Measurements from ENCODE around the gene CYB561D1.

The CYB561D1 gene

DNA sequence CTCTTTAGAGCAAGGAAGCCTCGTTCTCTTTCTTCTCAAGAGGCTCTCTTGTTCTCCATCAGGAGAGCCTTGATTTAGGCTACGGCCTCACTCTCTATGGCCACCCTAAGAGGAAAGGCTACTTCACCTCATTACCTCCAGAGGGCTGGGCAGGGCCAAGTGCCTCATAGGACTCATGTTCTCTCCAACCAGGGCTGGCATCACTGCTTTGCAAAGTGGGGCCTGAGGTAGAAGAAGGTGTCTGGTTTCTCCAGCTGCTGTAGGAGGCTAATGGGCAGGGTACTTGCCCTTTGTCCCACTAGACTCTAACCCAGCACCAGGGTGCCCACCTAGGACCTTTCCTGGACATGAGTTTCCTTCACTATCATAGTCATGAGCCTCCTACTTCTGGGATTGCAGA is 12.2 kb upstream of the CYB561D1 start:
- no peak for DNase-seq

DNA sequence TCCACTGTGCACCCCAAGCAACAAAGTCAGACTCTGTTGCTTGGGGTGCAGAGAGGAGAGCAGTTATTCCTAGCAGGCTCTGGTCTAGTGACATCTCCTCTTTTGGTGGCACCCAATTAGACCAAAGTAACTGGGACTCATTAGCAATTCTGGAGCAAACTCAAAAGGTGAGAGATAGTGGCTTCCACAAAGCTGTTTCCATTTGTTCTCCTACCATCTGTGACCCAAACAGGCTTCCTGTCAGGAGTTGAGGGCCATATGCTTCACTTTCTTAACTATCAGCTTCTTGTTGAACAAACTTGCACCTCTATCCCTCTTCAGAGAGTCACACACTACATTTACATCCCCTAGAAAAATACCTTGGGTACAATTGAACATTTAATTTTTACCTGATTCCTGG is 11.7 kb upstream of the CYB561D1 start:
- no peak for DNase-seq

DNA sequence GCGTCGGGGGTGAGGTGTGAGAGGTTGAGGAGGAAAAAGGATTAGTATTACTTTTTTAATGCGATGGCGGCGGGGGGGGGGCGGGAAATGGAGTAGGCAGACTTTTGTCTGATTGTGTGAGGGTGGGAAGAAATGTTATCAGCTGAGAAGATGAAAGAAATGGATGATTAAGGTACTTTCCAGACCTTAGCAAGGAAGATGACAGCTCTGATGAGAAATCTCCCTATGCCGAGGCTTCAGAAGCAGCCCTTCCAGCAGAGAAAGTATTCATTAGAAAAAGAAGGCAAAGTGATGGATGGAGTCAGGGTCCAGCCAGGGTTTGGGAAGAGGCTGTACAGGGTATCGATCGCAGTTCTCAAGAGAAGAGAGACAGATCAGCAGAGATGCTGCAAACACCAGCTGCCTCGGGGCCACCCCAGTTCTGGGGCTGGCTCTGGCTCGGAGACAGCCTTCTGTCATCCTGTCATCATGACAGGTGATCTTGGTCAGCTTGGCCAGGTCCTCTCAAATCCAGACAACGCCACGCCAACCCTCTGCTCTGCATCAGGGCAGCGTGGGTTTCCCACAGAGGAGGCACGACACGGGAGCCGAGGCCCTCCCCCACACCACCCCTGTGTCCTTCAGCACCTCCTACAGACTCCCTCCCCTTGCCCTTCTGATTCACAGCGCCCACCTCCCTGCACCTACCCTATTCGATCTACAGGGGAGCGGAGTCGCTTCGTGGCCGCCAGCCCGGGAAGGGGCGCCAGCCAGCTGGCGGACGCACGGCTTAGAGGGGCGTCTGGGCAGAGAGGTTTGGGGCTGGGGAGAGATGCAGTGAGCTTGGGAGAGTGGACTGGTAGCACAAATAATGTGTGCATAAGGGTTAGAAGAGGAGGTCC is 10.9 kb upstream of the CYB561D1 start:
- peak; percentile 42 to 52 for DNase-seq

DNA sequence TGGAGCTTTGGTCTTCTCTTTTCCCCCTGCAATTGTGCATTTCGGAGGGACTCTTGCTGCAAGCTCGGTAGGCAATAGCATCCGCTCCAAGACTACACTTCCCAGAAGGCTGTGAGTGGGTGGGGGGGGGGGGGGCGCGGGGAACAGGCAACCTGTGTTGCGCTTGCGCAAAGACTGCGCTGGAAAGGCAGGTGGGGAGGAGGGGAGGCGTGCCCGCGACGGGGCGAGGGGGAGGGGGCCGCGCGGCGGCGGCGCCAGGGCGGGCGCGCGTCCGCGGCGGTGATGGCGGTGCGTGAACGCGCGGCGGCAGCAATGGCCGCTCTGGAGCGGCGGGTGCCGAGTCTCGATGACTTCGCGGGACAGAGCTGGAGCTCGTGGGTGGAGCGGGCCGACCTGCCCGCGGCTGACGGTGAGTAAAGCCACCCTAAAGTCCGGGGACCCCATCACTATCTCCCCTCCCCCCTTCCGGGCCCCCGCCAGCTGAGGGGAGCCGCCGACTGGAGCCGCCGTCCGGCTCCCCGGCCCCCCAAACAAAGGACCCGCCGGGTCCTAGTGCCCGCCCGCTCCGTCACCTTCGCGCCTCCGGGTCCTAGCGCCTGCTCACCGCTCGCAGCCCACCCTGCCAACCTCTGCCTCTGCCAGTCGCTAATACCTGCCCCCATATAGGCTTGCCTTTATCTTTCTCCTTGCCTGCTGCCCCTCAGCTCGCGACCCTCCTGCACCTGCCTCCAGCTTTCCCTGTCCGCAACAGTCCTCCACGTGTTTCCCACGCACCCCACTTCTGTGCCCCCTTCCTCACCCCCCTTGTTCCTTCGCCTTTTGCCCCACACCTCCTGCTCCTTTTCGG is 10.0 kb upstream of the CYB561D1 start, which contains the start of gene ATXN7L2:
TSS of gene ATXN7L2 (plus strand) at position 234 of the 847 bp plus-strand sequence. CDS start at position 283, 49 bp downstream.
- peak; percentile 96 for DNase-seq

DNA sequence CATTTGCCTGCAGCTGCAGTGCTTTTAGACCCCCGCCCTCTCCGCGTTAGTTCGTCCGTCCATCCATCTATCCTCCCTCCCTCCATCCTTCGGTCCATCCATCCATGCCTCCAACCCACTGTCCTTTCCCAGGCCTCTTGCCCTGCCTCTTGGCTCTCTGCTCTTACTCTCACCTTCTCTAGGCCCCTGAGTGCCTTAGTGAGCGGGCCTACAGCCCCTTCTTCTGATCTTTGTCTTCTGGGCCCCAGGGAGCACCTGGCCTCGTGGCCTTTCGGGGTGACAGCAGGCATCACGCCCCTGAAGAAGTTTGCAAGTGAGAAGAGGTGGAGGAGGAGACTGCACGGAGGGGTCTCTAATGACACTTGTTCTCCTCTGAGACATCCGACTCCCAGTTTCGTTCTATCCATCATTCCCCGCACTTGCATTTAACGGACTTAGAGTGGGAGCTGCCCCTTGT is 9.3 kb upstream of the CYB561D1 start:
- DNase-seq: no peak

DNA sequence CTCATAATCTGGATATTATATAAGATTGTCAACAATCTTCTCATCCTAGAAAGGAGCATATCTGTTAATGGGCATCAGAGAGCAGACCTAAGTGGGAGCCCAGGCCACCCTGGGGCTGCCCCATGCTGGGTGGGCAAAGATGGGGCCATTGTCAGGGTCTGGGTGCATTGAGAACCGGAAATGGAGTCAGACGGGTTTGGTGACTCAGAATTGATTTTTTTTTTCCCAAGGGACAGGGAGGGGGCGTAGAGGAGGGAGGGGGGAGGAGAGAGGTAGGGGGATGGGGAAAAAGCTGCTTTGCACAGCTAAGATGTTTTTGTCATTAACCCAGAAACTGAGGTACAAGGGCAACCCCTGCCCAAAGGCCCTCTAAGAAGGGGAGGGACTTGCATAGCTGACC is 8.9 kb upstream of the CYB561D1 start:
- no peak for DNase-seq

DNA sequence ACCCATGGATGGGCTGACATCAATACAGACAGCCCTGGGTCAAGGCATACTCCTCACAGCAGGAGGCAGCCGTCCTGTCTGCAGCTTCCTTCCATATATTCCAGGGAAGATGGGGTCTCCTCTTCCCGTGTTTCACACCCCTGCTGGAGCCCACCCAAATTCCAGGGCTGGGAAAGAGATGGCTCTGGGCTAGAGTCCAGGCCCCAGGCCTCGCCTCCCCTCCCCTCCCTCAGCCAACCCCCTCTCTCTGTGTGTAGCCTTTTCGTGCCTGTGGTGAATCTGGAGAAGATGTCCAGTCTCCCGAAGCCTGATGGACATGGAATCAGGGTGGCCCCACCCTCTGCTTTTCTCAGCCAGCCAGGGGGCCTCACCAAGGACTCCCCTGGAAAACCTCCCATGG is 6.6 kb upstream of the CYB561D1 start:
- DNase-seq: no peak

DNA sequence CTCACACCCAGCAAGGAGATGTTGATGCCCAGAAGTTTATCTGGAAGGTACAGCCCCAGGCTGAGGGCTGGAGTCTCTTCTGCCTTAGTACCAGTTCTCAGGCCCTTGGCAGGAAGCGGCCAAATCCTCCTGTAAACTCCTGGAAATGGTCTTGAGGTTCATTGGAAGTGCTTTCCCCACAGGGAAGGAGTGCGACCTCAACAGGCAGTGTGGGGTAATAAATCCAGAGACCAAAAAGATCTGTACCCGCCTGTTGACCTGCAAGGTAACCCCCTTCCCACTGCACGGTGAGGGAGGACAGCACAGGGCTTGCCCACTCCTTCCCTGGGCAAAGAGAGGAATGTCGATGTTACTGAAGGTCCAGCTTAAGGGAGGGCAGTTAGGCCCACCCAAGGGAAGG is 5.7 kb upstream of the CYB561D1 start:
- no peak for DNase-seq

DNA sequence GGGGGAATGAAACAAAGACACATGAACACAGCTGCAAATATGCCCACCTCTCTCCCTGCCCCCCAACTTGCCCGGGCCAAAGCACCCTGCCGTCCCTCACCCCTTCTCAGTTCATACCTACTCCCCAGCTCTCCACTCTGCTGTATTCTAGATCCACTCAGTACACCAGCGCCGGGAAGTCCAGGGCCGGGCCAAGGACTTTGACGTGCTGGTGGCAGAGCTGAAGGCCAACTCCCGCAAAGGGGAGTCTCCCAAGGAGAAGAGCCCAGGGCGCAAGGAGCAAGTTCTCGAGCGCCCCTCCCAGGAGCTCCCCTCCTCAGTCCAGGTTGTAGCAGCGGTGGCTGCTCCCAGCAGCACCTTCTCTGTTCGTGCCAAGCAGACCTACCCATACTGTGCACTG is 5.2 kb upstream of the CYB561D1 start:
- DNase-seq: no peak

DNA sequence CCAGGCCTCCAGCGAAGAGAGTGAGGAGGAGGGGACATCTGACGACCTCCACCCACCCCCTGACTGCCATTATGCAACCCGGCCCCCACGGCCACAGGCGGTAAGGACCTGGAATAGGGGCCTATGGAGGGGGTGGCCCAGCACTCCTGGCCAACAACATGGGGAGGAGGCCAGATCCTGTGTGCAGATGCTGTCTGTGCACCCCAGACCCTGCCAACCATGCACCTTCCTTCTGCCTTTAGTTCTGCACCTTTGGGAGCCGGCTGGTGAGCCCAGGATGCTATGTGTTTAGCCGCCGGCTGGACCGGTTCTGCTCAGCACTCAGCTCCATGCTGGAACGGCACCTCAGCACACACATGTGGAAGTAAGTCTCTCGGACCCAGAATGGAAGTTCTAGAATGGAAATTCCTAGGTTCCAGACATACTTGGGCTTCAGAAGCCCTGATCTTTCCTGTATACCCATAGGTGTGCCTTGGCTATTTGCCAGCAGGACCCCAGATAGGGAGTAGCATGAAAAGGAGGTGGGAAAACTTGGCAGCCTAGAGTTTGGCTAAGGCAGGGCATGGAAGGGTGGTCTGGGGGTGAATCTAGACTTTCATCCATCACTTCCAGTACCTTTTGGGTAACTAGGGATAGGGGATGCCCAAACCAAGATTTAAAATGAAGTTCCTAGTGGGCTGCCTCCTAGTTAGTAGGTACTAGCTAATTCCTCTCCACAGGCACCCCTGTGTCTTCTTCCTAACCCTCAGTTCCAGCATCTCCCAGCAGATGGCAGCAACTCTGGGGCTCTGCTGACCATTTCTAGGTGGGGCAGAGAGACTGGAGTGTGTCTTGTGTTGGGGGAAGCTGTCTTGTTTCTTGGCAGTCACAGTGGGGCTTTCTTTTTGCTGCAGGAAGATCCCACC is 3.6 kb upstream of the CYB561D1 start:
- peak; percentile 76 to 81 for DNase-seq

DNA sequence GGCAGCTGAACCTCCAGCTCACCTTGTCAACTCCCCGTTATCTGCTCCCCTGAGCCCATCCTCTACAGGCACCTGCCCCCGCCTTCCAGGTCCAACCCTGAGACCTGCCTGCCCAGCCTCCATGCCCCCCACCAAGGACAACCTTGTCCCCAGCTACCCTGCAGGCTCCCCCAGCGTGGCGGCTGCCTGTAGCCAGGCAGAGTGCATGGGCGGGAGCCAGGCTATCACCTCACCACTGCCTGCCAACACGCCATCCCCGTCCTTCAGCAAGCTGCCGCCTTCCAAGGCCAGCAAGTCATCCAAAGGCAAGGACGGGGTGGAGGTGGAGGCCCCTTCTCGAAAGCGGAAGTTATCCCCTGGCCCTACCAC is 3.0 kb upstream of the CYB561D1 start:
- DNase-seq: no peak

DNA sequence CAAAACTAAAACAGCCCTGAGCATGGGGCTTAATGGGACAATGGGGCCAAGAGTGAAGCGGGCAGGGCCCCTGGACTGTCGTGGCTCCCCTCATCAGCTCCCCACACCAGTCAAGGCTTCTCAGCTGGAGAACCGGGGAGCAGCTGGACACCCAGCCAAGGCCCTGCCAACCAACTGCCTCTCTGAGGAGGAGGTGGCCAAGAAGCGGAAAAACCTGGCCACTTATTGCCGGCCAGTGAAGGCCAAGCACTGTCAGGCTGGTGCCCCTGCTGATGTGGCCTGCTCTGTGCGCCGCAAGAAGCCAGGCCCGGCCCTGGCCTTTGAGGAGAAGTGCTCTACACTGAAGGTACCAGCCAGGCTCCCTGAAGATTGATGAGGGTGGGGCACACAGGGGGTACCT is 2.5 kb upstream of the CYB561D1 start:
- no peak for DNase-seq

DNA sequence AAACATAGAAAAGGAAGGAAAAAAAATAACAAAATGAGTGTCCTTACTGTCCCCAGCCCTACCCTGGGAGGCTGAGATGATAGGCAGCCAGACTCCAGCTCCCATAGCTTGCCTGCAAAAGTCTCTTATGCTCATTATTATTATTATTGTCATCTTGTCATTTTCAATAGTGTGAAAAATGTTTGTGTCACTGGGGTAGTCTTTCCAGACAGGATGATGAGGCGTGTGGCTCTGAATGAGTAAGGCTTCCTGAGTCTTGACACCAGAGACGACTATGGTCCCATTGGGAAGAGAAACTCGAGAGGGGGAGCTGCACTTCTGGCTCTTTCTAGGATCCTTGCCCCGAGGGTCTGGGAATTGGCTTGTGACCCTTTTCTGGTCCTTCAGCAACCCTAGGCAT is 1.1 kb upstream of the CYB561D1 start:
- no peak for DNase-seq

DNA sequence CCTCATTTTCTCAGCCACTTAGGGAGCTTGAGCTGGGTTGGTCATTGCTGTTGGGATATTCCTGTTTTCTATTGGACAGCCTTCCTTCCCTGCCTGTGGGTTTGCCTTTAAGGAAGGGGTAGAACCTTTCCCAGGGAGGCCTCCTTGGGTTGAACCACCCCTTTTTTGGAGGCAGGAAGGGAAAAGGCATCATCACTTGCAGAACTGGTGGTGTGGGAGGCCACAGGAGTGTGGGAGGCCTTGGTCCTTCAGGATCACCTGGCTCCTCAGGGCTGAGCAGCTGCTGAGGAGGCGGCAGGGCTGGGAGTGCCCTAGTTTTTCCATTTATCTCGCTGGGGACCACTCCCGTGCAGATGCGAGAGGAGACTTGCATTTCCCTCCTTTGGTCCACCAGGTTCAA is 667 bp upstream of the CYB561D1 start:
- DNase-seq: no peak

DNA sequence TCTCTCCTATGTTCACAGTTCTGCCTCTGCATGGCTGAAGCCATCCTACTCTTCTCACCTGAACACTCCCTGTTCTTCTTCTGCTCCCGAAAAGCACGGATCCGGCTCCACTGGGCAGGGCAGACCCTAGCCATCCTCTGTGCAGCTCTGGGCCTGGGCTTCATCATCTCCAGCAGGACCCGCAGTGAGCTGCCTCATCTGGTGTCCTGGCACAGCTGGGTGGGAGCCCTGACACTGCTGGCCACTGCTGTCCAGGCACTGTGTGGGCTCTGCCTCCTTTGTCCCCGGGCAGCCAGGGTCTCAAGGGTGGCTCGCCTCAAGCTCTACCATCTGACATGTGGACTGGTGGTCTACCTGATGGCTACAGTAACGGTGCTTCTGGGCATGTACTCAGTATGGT is 1.8 kb downstream of the CYB561D1 start:
- no peak for DNase-seq

DNA sequence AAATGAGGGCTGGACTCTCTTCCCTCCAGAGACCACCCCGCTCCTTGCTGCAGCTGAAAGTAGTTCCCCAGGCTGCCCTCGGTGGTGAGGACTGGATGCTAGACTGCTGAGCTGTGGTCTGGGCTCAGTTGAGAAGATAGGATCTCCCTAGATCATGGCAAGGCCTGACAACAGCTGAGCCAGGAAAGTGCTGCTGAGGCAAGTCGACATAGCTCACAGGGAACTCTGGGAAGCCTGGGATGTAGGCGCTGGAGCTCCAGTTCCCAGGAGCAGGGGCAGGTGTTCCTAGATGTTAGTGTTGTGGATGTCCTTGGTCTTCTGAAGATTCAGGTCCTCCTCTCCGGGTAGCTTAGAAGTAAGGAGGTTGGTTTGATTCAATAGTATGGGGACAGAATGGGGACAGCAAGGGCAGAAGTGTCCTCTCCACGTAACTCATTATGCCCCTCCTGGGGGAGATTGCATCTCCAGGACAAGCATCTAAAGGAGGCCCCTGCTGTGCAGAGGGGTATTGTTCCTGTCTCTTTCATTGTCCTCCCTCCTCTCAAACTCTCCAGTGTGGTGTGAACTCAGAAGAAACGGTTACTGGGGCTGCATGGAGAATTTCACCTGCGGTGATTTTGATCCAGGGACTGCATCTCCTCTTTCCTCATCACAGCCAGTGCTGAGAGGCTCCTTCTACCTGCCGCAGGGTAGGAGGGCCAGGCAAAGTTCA is 3.7 kb downstream of the CYB561D1 start:
- no peak for DNase-seq

DNA sequence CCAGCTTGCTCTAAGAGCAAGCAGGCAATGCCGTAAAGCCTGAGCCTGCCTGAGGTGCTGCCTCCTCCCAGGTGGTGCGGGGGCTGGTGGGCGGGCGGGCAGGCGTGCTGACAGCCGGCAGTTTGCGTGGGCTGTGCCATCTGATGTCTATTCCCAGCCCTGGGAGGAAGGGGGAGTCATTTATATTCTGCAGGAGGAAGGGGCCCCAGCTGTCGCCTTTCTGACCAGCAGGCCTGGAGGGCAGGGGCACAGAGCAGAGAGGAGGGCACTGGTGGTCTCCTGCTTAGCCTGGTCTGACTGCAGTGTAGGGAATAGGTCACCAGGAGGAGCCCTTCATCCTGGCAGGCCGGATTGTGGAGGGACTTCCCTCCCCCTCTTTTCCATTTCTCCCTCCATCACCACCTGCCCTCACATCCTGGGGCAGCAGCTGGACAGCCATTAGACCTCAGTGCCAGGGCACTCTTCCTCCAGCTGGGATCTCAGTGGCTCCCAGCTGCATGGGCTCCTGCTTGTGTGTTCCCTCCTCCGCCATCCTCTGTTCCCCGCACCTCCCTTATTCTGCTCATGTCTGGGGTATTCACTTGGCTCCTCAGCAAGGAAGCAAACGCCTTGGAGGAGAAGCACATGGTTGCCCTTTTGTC is 4.4 kb downstream of the CYB561D1 start:
- peak in 1 of 2 donors; percentile 39 for DNase-seq

DNA sequence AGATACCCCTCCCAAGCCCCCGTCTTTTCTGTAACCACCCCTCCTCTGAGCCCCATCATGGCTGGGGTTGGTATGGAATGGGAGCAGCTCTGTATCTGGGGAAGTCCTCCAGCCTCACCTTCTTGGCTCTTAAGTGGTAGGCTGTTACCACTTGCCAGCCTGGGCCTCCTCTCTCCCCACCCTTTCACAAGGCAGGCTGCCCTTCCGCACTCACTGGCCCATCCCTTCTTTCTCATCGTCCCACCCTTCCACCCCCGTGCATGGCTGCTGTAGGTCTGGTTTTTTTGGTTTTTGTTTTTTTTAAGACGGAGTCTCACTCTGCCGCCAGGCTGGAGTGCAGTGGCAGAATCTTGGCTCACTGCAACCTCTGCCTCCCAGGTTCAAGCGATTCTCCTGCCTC is 5.2 kb downstream of the CYB561D1 start:
- DNase-seq: no peak

DNA sequence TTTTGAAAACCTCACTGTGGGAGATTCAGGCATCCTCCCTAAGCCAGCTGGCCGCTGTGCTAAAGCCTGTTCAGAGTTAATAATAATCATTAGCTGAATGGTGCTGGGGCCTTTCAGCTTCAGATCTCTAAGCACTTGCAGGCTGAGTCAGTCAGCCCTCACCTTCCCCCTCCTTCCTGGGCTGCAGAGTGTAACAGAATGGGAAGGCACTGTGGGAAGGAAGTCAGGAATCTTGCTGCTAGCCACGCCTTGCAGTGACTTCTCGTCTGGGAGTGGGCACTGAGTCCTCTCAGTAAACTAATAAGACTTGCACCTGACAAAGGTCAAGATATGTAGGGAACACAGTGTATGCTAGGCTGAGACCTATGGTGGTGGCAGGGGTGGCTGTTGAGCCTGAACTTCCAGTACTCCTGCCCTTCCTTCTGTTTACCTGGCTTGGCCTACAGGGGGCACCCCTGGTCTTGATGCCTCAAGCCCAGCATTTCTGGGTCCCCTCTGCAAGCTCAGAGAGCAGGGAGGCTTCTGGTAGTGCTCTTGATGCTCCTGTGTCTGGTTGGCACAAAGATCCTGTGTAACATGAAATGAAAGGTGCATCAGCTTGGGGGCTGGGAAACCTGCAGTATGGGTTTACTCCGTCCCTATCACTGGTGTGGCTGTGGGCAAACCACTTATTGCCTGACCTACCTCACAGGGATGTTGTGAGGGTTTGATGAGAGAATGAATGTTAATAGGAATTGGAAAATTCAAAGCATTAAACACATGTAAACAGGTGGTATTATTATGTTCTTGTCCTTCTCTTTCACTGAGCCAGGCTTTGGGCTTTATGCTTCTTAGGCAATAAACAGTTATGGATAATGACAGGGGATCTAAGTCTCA is 6.0 kb downstream of the CYB561D1 start:
- DNase-seq: peak; percentile 65 to 70

DNA sequence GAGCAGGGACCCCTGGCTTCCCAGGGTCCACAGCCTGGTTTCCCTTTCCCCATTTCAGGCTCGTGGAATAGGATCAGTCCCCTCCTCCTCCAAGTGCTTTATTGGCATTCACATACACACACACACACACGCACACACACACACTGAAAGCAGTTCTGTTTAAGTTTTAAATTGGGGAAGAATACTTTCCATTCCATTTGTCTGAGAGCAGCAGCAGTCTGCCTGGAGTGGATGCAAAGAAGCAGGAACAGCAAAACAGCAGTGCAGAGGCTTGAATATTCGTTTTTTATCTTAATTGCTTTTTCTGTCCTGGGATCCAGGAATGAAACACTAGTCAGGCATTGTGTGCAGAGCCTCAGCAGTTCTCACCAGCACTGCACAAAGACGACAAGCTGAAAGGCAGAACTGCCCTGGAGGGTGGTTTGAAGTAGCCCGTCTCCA is 7.1 kb downstream of the CYB561D1 start:
- DNase-seq: no peak
